AG04450 (cell line): ENCODE data around the gene UBE2K. TPM values are rescaled to one million over a fixed set of nuclear protein-coding genes. Genes with fewer than 3 reads are reported as not detected.

ENCODE experiments used
- CTCF ChIA-PET: fragments of 300-600, 350-600 bp; formaldehyde crosslinking; extraction: SDS; loops from one replicate; lab custom pipeline; 2022; ENCODE audit warnings: antibody characterized with exemption, inconsistent platforms; lab: Charles Lee
- POLR2A ChIA-PET: fragments of 350-600 bp; formaldehyde crosslinking; extraction: SDS; loops from one replicate; lab custom pipeline; 2021; ENCODE audit warnings: antibody characterized with exemption, inconsistent platforms; lab: Yijun Ruan, JAX
- DNase-seq: peaks from one replicate; pipeline ENCODE4 v3.0.0-alpha.2; 2011; ENCODE audit warnings: low read depth, low spot score
- H3K27ac ChIP-seq: one replicate; pipeline ENCODE4 v1.5.1; 2012; ENCODE audit warnings: low read depth, low read length, control low read depth
- H3K27me3 ChIP-seq: one replicate; pipeline ENCODE4 v1.6.0; 2012; ENCODE audit warnings: low read length; ENCODE audit not compliant: control insufficient read depth, insufficient read depth
- H3K4me3 ChIP-seq: 2 replicates; pipeline ENCODE4 v1.5.1; 2011; ENCODE audit warnings: mild to moderate bottlenecking, low read depth, low read length, control low read depth
- H3K9me3 ChIP-seq: 2 replicates; pipeline ENCODE4 v1.5.1; 2012; ENCODE audit warnings: low read length; ENCODE audit not compliant: control insufficient read depth, insufficient read depth
- polyA plus RNA-seq: library from polyadenylated mRNA; depleted of rRNA; stranded (reverse); fragments of >200 nt; gene quantifications from 2 replicates; pipeline ENCODE4 v1.2.3, GENCODE V29; 2011
- TF ChIP-seq, protein P1 (sequence below): IDR thresholded peaks from 2 replicates; pipeline ENCODE4 v1.5.1; 2011; ENCODE audit warnings: low read depth, low read length, control low read depth, inconsistent platforms

UBE2K gene
- polyA plus RNA-seq, 1 experiment: 101 TPM

- Histone ChIP-seq H3K4me3 (no peak overlapping the region), H3K27ac (no peak overlapping the region)
These were observed 15.1 kb downstream of the UBE2K start for GRCh38 chr4:39712819-39713607.

DNA sequence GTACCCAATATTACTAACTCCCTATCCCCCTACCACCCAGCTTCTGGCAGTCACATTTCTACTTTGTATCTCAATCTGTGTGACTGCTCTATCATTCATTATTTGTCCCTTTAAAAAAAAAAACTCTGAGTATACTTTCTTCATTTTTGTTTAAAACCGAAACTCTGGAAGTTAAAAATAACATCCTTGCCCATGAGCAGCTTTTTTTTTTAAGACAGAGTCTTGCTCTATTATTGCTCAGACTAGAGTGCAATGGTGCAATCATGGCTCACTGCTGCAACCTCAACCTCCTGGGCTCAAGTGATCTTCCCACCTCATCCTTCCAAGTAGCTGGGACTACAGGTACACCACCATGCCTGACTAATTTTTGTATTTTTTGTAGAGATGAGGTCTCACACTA, 15.8 kb downstream of the UBE2K start:
- TF ChIP-seq, protein P1, sequence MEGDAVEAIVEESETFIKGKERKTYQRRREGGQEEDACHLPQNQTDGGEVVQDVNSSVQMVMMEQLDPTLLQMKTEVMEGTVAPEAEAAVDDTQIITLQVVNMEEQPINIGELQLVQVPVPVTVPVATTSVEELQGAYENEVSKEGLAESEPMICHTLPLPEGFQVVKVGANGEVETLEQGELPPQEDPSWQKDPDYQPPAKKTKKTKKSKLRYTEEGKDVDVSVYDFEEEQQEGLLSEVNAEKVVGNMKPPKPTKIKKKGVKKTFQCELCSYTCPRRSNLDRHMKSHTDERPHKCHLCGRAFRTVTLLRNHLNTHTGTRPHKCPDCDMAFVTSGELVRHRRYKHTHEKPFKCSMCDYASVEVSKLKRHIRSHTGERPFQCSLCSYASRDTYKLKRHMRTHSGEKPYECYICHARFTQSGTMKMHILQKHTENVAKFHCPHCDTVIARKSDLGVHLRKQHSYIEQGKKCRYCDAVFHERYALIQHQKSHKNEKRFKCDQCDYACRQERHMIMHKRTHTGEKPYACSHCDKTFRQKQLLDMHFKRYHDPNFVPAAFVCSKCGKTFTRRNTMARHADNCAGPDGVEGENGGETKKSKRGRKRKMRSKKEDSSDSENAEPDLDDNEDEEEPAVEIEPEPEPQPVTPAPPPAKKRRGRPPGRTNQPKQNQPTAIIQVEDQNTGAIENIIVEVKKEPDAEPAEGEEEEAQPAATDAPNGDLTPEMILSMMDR: no peak
- CTCF ChIA-PET: interaction anchor here (0.6 to 1.0 kb wide), 2 partner anchors 18 to 262 kb away, joined by 4 to 5 read pairs; no protein-coding TSS in a partner anchor
- H3K27ac ChIP-seq: peak overlapping the region; percentile 69

More at GRCh38 chr4:39712819-39713607, 15.1 kb downstream of the UBE2K start:
- no peak for DNase-seq
- ChIA-PET POLR2A (interaction anchor here (0.6 to 1.1 kb wide), 4 partner anchors 15 to 608 kb away, joined by 3 to 6 read pairs (median 4); partner anchors contain the start of gene UBE2K), CTCF (interaction anchor here (1.0 kb wide), 1 partner anchor 17 kb away, joined by 5 read pairs; no protein-coding TSS in a partner anchor)
- H3K27me3 ChIP-seq: no peaks in the 10 kb centered on the region
- H3K9me3 ChIP-seq: no peaks in the 10 kb centered on the region; the same call in 1 of the 2 replicates
- TF ChIP-seq, protein P1: no peak

GRCh38 chr4:39714166-39714565, 16.2 kb downstream of the UBE2K start:
- POLR2A ChIA-PET: interaction anchor here (1.1 kb wide), 1 partner anchor 16 kb away, joined by 6 read pairs; the partner anchor contains the start of gene UBE2K
- Histone ChIP-seq H3K27me3 (no peaks in the 10 kb centered on the region), H3K9me3 (no peaks in the 10 kb centered on the region; the same call in 1 of the 2 replicates), H3K27ac (peak overlapping the region; percentile 69), H3K4me3 (no peak overlapping the region)
- CTCF ChIA-PET: interaction anchor here (0.6 kb wide), 1 partner anchor 262 kb away, joined by 4 read pairs; no protein-coding TSS in a partner anchor
- TF ChIP-seq, protein P1: no peak
- no peak for DNase-seq

More for the DNA sequence above, 15.8 kb downstream of the UBE2K start:
- H3K9me3 ChIP-seq: no peaks in the 10 kb centered on the region; the same call in 1 of the 2 replicates
- DNase-seq: no peak
- no peaks in the 10 kb centered on the region for H3K27me3 ChIP-seq
- H3K4me3 ChIP-seq: no peak overlapping the region
- POLR2A ChIA-PET: interaction anchor here (0.6 to 1.1 kb wide), 4 partner anchors 16 to 608 kb away, joined by 3 to 6 read pairs (median 4); partner anchors contain the start of gene UBE2K

GRCh38 chr4:39715788-39716187, 17.9 kb downstream of the UBE2K start:
- ChIA-PET POLR2A (no interaction called here), CTCF (interaction anchor here (0.6 kb wide), 1 partner anchor 16 kb away, joined by 6 read pairs; no protein-coding TSS in a partner anchor)
- TF ChIP-seq, protein P1: no peak
- Histone ChIP-seq H3K27me3 (no peaks in the 10 kb centered on the region), H3K27ac (no peak overlapping the region), H3K9me3 (no peaks in the 10 kb centered on the region; the same call in 1 of the 2 replicates), H3K4me3 (no peak overlapping the region)
- DNase-seq: no peak
